NCI-H82 treated with DMSO at 0.1 percent for 48 hours (cell line): ENCODE data around the gene AHNAK.
"Not testable (repeated sequence)": the region's sequence is repeated elsewhere in the genome, so short reads cannot be mapped to it uniquely, and the experiment has no call there.

ENCODE experiments used
- DNase-seq: peaks from one replicate; lab custom pipeline; 2025; ENCODE audit not compliant: unreplicated experiment; lab: John Stamatoyannopoulos, UW

AHNAK gene

GRCh38 chr11:62499311-62499943 lies 47.2 kb downstream of the AHNAK start:
- DNase-seq = not testable (repeated sequence)

- no peak for DNase-seq
Measured at GRCh38 chr11:62498492-62499286, 47.9 kb downstream of the AHNAK start.

- no peak for DNase-seq
Measured at GRCh38 chr11:62498031-62498430, 48.6 kb downstream of the AHNAK start.

- DNase-seq = no peak
Measured at GRCh38 chr11:62497132-62497801, 49.3 kb downstream of the AHNAK start.

- no peak for DNase-seq
Measured at GRCh38 chr11:62496676-62497075, 49.9 kb downstream of the AHNAK start.

- no peak for DNase-seq
Measured at GRCh38 chr11:62494246-62494645, 52.4 kb downstream of the AHNAK start.

- DNase-seq = no peak
Measured at GRCh38 chr11:62493801-62494200, 52.8 kb downstream of the AHNAK start.

- no peak for DNase-seq
Measured at GRCh38 chr11:62492586-62492985, 54.0 kb downstream of the AHNAK start.

GRCh38 chr11:62491571-62492329 lies 54.9 kb downstream of the AHNAK start:
- DNase-seq = no peak

GRCh38 chr11:62489204-62489603 lies 57.4 kb downstream of the AHNAK start:
- DNase-seq = no peak

GRCh38 chr11:62487738-62488551 lies 58.7 kb downstream of the AHNAK start:
- DNase-seq = no peak

GRCh38 chr11:62487136-62487535 lies 59.5 kb downstream of the AHNAK start:
- DNase-seq = no peak

GRCh38 chr11:62484352-62484751 lies 62.3 kb downstream of the AHNAK start:
- DNase-seq = no peak

GRCh38 chr11:62482753-62483152 lies 63.9 kb downstream of the AHNAK start:
- DNase-seq = no peak

GRCh38 chr11:62479631-62480201 lies 66.9 kb downstream of the AHNAK start:
- no peak for DNase-seq

GRCh38 chr11:62477927-62478326 lies 68.7 kb downstream of the AHNAK start:
- DNase-seq = no peak

GRCh38 chr11:62472063-62472884 lies 74.3 kb downstream of the AHNAK start:
- DNase-seq = no peak

- no peak for DNase-seq
Measured at GRCh38 chr11:62471603-62472002, 75.0 kb downstream of the AHNAK start.

GRCh38 chr11:62468577-62468976 lies 78.0 kb downstream of the AHNAK start:
- no peak for DNase-seq
